EH (cell line): Measurements from ENCODE around the gene KATNIP.

ENCODE experiments used
- DNase-seq: peaks from one replicate; pipeline ENCODE4 v3.0.0-alpha.2; 2015; ENCODE audit warnings: low read depth

Gene KATNIP

DNA sequence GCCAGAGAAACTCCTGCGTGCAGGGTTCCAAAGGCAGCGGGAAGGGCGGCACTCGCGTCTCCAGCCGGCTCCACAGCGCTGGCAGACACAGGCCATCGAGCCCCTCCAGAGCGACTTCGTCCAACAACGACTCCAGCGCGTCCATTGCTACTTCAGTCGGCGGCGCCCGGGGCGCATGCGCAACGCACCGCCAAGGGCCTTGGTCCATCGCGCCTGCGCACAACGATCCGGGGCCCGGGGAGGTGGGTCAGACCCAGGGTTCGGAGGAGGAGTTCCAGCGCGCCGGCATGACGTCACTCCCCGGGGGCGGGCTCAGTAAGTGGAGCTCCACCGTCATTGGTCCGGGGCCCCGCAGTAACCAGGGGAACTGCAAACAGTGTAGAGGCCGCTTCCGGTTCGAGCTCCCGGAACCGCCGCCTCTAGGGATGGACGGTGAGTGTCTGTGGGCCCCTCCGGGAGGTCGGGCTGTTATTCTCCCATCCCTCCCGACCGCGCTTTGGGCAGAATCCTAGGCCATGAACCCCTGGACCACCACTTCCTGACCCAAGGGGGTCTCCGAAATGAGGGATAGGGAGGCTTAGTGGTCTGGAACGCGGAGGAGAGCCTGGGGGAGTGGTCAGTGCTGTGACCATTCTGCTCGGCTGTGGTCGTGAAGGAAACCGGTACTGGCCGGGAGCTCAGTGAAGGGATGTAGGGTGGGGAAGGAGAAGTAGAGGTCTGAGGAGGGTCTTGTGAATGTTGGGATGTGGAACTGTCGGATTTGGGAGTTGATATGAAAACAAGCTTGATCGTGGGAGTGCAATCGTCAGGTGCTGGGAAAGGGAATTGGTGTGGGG, at the start of gene KATNIP, which contains the start of gene GTF3C1:
Gene KATNIP, plus strand, starts transcription at position 399 of the 836 bp plus-strand sequence. Its CDS starts 27 bp downstream, at position 426.
Gene GTF3C1, minus strand, starts transcription at position 168 of the 836 bp plus-strand sequence. Its CDS starts 23 bp downstream, at position 145.
- DNase-seq, result peak; percentile 99

DNA sequence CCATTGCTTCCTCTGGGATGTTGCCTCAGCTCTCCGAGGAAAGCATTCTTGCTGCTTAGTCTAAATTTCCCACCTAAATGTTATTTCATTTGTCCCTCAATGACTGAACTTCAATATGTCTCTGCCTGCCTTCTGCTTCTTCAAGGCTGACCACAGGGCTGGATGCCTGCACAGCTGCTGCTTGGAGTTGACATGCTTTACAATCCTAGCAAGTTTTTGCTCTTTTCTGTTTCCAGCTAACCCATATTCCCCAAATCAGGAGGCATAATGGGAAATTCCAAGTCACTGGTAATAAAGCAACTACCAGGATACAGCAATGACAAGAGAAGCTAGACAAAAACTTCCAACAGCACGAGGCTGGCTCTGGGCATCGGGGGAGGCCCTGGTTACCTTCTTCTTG, 49.1 kb upstream of the KATNIP start:
- peak; percentile 36 for DNase-seq

DNA sequence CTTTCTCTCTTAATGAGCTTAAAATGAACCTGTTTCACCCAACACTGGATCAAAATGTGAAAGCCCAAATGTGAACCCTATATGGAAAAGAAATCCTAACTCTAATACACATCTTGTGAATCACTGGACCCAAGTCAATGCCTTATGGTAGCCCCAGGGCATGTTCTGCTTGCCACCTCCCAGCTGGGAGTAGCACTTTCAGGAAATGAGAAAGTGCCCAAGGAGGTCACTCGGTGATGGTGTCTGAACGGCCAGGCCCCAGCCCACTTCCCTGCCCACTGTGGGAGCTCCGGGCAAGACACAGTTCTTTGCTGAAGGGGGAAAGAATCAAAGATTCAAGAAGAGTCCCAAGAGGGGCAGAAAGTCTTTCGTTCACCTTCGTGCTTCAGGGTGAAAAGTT, 46.3 kb upstream of the KATNIP start:
- peak; percentile 83 for DNase-seq

DNA sequence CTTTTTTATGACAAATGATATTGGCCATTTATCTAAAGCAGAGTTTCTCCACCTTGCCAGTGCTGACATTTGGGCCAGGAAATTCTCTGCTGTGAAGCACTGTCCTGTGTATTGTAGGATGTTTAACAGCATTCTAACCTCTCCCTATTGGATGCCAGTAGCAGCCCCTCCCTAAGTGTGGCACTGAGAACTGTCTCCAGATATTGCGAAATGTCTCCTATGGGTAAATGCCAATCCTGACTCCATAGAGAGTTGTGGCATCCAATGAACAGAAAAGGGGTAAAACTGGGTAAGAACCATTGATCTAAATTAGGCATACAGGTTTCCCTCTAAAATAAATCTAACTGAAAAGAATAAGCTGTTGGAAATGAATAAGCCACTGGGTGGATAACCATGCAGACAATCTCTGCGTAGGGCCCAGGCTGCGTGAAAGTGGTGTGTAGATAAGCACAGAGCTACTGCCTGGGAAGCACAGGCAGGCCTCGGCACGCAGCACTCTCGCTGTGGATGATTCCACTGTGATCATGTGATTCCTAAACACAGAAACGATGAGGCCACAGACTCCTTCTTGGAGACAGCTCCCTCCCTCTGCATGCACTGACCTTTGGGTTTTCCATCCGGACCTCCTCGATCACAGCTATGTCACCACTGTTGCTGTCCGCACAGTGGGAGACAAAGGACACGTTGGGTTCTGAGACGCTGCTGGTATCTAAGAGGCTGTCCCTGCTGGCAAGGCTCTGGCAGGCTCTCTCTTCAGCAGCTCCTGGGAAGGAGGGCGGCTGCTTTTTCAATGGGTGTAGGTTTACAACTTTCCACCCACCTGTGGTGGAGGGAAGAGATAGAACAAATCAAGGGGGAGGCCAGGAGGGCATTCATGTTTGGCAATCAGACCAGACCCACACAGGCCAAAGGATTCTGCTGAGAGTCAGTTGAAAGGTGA, 44.4 kb upstream of the KATNIP start:
- DNase-seq, result peak; percentile 22

DNA sequence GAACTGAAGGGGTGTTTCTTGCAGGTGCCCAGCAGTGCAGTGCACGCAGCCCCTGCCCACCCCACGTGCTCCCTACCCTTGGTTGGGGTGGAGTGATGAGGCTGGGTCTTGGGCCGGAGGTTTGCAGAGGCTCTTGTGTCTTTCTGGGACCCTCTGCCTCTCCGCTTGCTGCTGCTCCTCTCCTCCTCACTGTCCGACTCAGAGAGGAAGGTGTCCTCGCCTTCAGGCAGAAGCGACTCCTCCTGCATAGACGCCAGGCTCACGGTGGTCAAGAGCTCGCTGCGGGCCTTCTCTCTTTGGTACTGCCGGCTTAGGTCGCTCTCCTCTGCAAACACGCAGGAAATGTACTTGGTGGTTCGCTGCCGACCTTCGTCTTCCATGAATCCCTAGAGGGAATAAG, 43.2 kb upstream of the KATNIP start:
- no peak for DNase-seq

DNA sequence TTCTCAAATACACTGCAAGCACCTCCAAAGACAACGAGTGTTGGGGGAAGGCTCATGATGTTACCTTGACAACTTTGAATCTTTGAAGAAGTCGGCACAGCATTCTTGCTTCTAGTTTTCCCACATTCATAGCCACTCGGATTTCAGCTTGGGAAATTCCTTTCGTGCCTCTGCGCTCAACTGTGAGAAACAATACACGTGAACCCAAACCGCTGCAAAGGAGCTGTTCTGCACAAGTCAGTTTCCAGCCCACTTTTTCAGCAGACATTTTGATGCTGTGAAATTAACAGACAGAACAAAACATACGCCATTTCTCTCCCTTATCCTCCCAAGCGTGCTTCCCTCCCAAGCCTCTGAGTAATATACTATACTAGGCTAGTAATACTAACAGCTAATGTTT, 41.5 kb upstream of the KATNIP start:
- no peak for DNase-seq

DNA sequence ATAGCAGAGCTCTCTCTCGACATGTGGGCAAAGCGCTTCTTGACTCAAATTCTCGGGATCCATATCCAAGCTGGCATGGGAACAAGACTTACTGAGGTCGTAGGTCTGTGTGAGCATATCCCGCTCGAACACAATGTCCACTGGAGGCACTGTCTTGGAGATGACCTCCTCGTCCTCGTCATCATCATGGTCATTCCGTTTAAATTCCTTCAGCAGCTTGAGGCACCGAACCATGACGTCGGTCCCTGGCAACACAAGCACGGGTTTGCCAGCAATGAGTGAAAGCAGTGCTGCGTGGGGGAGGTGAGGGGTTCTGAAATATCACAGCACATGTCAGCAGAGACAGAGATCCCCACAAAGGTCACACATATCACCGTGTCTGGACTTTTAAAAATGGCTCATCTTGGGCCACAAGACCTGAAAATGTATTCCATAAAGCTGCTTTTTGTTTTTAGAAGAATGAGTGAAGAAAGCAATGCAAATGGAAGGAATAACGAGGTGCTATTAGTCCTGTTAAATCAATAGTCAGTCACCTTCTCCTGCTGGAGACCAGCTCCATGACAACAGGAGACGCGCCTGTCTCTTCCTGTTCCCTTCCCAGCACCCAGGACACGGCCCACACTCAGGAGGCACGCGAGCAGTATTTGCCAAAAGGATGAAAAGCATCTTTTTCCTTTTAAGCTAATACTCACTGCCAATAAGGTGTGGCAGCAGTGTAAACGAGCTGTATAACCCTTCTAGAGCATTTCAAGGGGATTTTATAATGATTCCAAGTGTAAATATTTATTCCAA, 38.1 kb upstream of the KATNIP start:
- DNase-seq, result no peak

DNA sequence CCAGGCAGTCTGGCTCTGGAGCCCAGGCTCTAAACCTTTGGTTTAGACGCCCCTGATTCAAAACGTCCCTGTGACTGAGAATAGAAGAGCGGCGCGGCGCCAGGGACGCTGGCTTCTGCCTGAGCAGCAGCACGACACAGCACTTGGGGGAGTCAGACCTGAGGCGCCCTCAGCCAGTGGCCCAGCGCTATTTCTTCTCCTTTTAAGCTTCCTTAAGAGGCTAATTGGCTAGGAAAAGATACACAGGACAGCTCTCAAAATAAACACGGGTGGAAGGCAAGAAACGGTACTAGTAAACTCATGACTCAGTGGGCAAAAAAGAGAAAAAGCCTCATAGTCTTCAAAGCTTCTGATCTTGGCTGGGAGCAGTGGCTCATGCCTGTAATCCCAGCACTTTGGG, 35.1 kb upstream of the KATNIP start:
- DNase-seq, result no peak

DNA sequence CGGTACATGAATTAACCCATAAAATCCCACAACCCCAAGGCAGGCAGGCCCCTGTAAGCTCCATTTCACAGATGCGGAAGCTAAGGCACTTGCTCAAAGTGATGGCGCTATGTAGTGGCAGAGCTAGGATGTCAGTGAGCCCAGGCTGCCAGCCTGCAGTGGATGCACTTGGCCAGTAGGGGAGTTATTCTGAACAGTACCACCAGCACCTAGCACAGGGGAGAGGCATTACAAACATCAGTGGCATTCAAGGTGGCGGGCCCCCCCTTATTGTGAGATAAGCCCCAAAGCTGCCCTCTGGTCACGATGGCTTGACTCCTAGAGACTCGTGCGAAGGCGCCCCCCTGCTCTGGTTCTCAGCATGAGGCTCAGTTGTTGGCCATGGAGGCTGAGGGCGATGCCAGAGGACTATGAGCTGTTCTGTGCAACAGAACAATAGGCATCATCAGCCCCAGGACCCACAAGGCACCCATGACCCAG, 34.0 kb upstream of the KATNIP start:
- peak; percentile 19 for DNase-seq

DNA sequence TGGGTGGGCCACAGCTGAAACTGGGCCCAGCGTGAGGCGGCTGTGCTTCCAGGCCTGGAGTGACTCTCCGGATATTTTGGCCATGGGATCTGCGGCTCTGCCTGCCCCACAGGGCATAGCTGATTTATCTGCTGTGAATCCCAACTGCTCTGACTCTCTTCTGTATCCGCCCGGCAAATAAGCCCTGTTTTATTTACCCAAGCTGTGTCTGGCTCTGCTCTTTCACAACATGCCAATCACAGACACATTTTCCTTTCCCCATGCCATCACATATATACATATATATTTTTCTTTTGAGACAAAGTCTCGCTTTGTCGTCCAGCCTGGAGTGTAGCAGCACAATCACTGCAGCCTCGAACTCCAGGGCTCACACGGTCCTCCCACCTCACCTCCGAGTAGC, 33.6 kb upstream of the KATNIP start:
- DNase-seq, result no peak

DNA sequence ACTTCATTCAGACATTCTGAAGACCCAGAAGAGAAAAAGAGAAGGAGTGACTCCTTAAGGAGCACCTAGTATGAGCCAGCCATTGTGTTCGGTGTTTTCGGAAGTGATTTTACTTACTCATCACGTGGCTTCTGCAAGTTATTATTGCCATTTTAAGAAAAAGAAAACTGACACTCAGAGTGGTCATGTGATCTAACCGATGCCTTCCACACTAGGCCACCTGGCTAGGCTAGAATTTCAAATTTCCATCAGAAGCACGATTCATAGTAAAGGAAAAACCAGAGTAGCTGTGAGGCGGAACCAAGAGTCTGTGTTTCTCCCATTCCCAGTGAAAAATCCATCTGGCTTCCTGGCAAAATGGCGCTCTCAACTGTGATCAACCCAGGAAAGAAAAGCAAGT, 32.3 kb upstream of the KATNIP start:
- DNase-seq, result no peak

DNA sequence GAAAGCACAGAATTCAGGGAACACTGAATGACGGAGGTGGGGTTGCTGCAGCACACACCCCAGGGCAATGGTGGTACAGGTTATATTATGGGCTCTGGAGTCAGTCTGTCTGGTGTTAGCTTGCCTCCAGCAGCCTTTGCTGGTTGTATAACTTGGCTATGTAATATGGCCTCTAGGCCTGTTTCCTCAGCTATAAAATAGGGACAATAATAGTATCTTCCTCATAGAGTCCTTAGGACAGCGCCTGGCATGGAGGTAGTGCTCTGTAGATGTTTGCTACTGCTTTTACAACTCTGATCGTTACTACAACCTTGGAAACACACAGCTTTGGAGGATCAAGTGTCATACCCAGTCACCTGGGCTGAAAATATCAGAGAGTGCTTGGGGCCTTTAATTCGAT, 31.7 kb upstream of the KATNIP start:
- no peak for DNase-seq

DNA sequence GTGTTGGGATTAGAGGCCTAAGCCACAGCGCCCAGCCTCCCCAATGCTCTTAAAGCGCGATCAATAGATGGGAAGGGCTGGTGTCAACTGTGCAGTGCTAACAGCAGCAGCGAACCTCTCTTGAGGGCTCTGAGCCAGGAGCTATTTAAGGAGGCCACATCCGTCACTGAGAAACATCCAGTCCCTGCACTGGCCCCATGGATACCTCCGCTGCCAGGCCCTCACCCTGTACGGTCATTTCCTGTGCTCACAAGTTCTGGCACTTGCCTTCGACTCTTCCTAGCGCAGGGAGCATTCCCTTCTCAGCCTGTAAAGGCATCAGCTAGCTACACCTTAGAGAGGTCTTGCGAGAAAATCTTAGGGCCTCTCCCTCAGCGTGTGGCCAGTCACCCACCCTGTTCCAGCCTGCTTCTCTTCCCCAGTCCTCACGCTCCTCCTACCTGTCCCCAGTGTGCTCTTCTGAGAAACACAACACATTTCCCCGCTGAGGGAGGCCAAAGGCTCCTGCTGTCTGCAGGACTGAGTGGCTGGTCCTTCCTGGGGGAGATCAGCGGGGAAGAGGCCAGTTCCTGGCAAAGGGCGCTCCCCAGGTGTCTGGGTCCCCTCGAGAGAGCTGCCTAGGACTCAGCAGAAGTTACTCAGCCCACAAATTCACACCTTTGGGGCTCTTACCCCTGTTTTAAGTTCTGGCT, 28.8 kb upstream of the KATNIP start:
- DNase-seq, result peak; percentile 44

DNA sequence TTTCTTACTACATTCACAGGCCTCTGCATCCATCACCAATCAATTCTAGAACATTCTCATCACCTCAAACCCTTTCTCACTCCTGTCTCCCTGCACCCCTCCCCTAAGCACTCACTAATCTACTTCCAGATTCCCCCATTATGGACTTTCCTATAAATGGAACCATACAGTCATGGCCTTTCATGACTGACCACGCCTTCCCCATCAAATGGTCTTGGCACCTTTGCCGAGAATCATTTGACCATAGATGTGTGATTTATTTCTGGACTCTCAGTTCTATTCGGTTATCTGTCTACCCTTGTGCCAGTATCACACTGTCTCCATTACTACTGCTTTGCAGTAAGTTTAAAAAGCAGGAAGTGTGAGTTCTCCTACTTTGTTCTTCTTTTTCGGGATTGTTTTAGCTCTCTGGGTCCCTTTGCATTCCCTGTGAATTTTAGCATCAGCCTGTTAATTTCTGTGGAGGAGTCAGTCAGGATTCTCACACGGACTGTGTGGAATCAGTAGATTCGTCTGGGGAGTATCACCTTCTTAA, 27.7 kb upstream of the KATNIP start:
- no peak for DNase-seq

DNA sequence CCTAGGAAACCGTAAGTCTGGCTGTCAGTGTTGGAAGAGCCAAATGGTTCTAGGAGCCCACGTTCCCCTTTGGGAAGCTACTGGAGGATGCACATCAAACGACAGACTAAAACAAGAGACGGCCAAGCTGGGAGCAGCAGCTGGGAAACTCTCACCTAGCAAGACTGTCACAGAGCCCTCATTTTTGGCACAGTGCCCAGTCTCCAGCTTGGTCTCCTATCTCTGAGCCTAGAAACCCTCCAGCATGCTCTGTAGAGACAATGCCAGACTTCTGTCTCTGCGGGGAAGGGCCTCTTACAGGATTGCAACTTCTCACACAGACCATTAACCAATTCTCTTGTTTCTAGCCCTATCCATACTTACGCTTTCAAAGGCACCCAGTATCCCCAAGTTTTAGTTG, 23.8 kb upstream of the KATNIP start:
- DNase-seq, result no peak

DNA sequence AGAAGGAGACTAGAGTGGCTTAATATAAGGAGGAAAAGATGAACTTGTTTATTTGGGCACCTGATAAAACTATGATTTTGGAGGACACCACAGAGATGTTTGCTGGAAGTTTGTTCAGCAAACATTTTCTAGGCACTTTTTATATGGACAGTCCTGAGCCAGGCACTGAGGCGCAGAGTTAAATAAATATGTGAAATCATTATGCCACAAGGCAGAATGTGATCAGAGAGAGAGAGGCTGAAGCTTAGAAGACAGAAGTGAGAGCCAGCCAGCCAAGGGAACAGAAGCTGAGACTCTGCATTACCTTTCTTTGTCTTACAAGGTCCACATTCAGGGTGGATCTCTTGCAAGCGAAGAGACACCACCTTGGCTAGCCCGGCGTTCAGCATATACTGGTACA, 21.6 kb upstream of the KATNIP start:
- DNase-seq, result no peak

DNA sequence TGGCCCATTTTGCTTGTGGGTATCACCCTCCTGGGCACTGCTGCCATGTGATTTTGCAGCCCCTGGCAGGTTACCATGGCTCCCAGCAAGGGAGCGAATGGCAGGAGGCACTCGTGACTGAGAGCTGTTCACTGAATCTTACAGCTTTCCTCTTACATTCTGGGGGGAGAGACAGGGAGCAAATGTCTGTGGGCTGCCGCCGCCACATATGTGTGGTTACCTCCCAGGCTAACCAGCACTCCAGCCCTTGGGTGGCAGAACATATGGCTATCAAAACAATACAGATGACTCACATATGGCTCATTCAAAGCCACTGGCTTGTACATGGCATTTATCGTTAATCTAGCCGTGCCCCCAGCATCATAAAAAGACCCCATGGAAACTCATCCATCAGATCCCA, 20.0 kb upstream of the KATNIP start:
- peak; percentile 88 for DNase-seq

DNA sequence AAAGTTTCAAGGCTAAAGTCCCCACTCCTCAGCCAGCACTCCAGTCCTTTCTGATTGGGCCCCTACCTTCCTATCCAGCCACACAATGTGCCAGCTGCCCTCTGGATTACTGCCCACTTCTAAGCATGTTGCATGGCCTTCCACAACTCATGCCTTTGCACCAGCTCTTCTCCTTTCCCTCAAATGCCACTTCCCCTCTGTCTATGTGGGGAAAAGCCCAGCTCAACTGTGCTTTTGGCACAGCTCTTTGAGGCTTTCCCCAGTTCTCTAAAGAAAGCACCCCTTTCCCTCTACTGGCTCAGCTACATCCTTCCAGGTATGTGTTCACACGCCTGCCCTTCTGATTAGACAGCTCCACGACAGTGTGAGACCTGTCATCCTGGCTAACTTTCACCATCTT, 18.8 kb upstream of the KATNIP start:
- DNase-seq, result no peak

DNA sequence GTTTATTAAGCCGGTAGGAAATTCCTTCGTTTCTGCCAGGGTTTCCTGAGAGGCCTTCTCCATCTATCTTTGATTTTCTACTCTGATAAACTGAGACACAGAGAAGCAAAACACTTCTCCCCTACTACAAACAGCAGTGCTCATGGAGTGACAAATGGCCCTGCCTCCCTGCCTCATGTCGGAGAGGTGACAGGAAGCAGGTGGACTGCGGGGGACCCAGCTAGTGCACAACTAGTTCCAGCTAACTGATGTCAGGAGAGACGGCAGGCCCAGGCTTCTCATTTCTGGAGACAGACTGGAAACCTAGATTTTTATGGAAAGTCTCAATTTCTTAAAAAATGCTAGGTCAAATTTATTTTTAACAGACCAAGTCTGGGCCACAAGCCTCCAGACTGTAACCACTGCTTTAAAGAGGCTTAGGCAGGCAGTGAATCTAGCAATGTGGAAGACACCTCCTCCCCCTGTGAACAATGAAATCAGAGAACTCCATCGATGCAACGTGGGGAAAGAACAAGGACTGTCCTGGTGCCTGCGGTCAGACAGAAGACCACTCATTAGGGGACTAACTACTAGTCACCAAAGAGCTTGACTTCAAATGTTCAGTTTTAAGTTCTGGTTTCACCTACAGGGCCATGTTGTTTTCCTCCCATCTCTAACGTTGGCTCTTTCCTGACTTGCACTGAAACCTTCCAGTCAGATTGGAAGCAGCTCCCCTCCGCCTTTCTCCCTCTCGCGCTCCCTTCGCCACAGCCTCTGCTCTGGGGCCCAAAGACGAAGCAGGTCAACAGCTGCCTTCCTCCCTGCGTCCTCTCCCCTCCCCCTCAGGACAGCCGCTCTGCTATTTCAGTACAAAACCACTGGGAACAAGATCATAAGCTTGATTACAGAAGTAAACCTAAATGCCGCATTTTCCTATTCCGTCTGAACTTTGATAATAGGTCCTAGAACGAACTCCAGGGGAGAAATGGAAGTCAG, 17.8 kb upstream of the KATNIP start:
- DNase-seq, result no peak

DNA sequence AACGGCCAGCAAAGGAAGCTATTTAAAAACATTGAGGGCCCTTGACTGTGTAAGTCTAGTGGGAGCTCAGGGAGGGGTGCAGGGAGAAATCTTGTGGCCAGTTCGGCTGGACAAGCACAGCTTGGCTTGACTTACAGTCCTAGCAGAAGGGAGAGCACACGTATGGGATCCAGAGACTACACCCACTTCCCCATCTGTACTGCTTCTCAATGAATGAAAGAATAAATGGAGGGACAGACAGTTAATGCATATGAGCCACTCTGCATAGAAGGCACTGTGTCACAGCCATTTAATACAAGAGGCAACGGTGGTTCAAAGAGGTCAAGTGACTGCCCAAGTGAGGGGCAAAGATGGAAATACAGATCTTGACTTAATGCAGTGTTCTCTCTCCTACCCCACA, 15.7 kb upstream of the KATNIP start:
- no peak for DNase-seq
